Stimulated activated naive CD4-positive, alpha-beta T cell (primary cell): ENCODE measurements around the gene PRAMEF11.
"Not testable (repeated sequence)": the region's sequence is repeated elsewhere in the genome, so short reads cannot be mapped to it uniquely, and the experiment has no call there.

Experiments
- DNase-seq, 6 experiments: peaks; one replicate each; lab custom pipeline; 2025; lab: John Stamatoyannopoulos, UW

The PRAMEF11 gene

DNA sequence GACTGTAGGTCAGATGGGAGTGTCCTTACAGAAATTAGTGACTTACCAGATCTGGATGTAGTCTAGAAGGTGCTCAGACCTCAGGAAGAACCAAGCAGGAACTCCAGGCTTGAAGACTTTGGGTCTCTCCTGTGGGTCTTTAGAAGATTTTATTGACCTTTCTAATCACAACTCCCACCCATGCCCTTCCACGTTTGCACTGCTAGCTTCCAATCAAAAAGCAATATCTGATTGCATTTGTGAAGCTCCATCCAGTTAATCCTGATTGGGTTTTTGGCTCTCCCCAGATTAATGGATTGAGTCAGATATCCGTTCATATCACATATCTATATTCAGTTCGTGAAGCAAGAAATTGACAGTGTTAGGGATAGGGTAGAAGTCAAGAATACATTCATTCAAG lies at the start of gene PRAMEF11:
TSS of gene PRAMEF11 (minus strand) at position 101 of the 400 bp plus-strand sequence. CDS start 2,621 bp downstream, outside the sequence.
- DNase-seq = not testable (repeated sequence)

DNA sequence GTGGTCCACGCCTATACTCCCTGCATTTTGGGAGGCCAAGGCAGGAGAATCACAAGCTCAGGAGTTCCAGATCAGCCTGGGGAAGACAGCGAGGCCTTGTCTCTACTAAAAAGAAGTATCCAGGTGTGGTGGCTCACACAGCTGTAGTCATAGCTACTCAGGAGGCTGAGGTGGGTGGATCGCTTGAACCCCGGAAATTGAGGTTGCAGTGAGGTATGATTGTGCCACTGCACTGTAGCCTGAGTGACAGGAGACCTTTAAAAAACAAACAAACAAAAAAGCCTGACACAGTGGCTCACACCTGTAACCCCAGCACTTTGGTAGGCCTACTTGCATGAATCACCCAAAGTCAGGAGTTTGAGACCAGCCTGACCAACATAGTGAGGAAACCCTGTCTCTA lies 47.2 kb upstream of the PRAMEF11 start:
- not testable (repeated sequence) for DNase-seq

GRCh38 chr1:12863131-12863880 lies 32.1 kb upstream of the PRAMEF11 start:
- DNase-seq = not testable (repeated sequence)

DNA sequence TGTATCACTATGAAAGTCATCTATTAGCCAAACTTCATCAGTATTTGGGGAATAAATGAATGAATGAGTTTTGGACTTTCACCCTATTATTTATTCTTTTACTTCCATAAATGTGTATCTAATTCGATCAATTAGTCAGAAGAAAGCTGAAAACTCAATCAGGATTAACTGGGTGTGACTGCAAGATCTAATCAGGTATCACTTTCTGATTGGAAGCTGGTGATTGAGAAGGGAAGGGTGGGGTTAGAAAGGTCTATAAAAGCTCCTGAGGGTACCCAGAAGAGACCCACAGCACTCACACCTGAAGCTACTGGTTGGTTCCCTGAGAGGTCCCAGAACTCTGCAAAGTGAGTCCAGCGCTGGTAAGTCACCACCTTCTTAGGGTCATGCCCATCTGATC lies 25.6 kb upstream of the PRAMEF11 start, which contains the start of gene PRAMEF2:
TSS of gene PRAMEF2 (plus strand) at position 301 of the 400 bp plus-strand sequence. CDS start 1,924 bp downstream, outside the sequence.
- DNase-seq = not testable (repeated sequence)

- DNase-seq = no peak
Measured at GRCh38 chr1:12851779-12852178, 20.6 kb upstream of the PRAMEF11 start.

- not testable (repeated sequence) for DNase-seq
Measured at GRCh38 chr1:12848620-12849019, 17.4 kb upstream of the PRAMEF11 start, which contains the start of gene HNRNPCL1. HNRNPCL1 (minus strand) TSS chr1:12848720; CDS start chr1:12848289, 431 bp downstream.

DNA sequence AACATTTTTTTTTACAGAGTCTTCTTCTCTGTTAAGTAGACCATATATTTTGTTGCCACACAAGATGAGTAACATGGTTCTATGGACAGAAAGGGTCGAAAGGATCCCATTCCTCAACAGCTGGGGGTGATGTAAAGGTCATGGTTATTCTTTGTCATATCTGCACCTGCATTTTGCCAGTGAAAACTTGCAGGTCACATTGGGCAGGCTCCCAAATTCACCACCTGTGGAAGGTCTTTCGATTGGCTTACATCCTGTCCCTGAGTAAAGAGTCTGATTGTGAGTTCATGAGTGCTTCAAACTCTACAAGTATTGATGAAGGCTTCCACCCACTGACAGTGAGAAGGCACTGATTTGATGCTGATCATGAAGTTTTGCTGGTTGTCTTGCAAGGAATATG lies 2.0 kb upstream of the PRAMEF11 start:
- not testable (repeated sequence) for DNase-seq

DNA sequence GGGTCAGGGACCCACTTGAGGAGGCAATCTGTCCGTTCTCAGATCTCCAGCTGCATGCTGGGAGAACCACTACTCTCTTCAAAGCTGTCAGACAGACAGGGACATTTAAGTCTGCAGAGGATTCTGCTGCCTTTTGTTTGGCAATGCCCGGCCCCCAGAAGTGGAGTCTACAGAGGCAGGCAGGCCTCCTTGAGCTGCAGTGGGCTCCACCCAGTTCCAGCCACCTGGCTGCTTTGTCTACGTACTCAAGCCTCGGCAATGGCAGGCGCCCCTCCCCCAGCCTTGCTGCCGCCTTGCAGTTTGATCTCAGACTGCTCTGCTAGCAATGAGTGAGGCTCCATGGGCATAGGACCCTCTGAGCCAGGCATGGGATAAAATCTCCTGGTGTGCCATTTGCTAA lies 12.1 kb downstream of the PRAMEF11 start:
- not testable (repeated sequence) for DNase-seq

DNA sequence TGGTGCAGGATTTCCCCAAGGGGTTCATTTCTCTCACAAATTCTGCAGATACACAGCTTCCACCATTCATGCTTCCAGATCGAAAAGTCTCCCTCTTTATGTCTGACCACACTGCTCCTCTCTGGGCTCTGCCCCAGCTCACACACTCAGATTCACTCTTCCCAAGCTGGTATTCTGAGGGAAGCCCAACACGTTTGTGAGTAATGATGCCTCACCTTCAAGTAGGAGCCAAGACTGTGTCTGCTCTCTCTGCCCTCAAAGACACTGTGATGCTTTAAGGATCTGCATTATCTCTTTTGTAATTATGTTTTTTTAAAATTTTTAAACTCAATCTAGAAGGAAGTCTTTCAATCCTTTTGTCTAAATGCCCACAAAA lies 19.8 kb downstream of the PRAMEF11 start:
- DNase-seq = no peak

DNA sequence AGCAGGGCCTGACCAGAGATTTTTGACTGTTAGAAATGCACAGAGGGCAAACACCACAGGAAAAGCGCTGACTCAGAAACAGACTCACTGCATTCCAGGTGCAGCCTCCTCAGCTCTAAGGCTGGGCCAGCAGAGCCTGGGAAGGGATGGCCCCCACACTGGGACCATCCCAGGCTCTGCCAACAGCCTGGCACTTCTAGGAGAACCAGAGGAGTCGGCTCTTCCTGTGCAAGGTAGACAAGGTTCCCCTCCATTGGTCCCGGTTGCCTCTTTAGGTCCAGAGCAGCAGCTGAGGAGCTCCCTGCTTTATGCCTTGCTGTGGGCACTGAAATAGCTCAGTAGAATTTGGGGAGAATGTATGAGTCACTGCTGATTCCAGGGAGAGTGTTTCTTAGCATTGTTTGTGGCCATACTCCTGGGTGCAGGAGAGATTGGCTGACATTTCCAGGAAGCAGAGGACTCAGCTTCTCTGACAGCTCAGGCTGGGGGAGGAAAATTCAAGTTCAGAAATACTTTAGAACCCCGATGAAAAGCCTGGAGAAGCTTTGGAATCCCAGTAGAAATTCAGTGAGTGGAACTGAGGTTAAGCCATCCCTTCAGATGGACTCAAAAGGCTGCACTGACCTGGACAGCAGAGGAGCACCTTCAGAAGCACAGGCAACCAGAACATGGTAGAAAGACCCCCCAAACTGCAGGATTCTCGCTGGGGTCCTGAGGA lies 20.4 kb downstream of the PRAMEF11 start:
- DNase-seq = no peak

DNA sequence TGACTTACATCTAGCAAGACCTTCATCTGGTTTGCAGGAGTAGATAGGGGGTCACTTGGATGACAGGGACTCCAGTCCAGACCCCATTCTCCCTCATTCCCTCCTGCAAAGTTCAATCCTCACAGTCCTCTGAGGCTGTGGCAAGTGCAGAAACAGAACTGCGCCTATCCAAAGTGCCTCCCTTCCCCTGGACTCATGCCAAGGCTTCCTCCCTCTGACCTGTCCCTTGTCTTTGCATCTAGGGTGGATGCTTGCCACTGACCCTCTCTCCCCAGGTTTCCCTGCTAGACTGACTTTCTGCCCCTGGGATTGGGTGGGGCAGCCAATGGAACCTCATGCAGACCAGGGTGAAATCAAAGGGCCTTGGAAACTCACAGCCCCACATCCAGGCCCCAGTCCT lies 21.3 kb downstream of the PRAMEF11 start:
- DNase-seq = no peak

- no peak for DNase-seq
Measured at GRCh38 chr1:12799730-12800129, 31.5 kb downstream of the PRAMEF11 start.

DNA sequence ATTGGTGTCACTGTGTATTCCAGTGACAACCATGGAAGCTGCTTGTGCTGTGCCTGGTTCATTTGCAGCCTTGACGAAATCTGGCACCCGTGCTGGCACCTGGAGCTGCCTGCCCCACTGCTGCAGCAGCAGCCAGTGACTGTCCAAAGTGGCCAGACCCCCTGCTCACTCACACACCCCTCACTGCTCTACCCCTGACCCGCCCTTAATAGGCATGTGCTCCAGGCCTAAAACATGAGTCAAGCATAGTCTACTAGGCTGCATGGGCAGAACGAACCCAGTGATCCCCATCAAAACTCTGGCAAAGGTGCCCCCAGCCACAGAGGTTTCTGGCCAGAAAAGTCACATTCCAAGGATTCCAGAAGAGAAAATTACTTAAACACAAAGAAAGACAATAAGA lies 32.3 kb downstream of the PRAMEF11 start:
- no peak for DNase-seq

GRCh38 chr1:12791097-12791496 lies 40.1 kb downstream of the PRAMEF11 start, which contains the start of gene PRAMEF1:
PRAMEF1 (plus strand) TSS chr1:12791397; CDS start chr1:12793228, 1,831 bp downstream.
- DNase-seq = not testable (repeated sequence)

- DNase-seq = not testable (repeated sequence)
Measured at GRCh38 chr1:12784729-12785128, 46.5 kb downstream of the PRAMEF11 start.

- DNase-seq = not testable (repeated sequence)
Measured at GRCh38 chr1:12783783-12784182, 47.4 kb downstream of the PRAMEF11 start.

DNA sequence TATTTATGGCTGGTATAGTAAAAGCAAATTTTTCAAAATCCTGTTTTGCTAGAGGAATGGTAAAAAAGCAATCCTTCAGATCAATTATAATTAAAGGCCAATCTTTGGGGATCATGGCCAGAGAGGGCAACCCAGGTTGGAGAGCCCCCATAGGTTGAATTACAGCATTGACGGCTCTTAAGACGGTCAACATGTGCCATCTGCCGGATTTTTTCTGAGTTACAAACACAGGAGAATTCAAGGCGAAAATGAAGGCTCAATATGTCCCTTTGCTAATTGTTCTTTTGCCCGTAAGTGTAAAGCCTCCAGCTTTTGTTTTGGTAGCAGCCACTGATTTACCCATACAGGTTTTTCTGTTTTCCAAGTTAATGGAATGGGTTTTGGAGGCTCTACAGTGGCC lies 49.7 kb downstream of the PRAMEF11 start:
- not testable (repeated sequence) for DNase-seq

- no peak for DNase-seq
Measured at GRCh38 chr1:12778907-12779306, 52.3 kb downstream of the PRAMEF11 start.

- DNase-seq = no peak
Measured at GRCh38 chr1:12778061-12778460, 53.1 kb downstream of the PRAMEF11 start.

GRCh38 chr1:12776801-12777557 lies 54.2 kb downstream of the PRAMEF11 start:
- no peak for DNase-seq

DNA sequence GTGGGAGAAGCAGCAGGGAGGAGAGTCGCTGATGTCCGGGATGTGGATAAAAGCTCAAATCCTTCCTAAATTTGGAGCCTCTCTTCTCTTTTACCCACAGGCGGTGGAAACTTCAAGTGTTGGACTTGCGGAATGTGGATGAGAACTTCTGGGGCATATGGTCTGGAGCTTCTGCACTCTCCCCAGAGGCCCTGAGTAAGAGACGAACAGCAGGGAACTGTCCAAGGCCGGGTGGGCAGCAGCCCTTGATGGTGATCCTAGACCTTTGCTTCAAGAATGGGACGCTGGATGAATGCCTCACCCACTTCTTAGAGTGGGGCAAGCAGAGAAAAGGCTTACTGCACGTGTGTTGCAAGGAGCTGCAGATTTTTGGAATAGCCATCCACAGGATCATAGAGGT lies 55.8 kb downstream of the PRAMEF11 start:
- DNase-seq = no peak

GRCh38 chr1:12774801-12775345 lies 56.3 kb downstream of the PRAMEF11 start:
- no peak for DNase-seq
